Retinal pigment epithelial cell (primary cell): ENCODE results near the gene SYCP2L.

ENCODE experiments used
- DNase-seq: peaks from one replicate; pipeline ENCODE4 v3.0.0-alpha.2; 2010; ENCODE audit warnings: low read depth
- H3K4me3 ChIP-seq: 2 replicates; pipeline ENCODE4 v1.5.1; 2011; ENCODE audit warnings: mild to moderate bottlenecking, low read length, control low read depth, moderate library complexity
- TF ChIP-seq, protein P1 (sequence below): conservative IDR thresholded peaks from 2 replicates; pipeline ENCODE4 v1.5.1; 2011; ENCODE audit warnings: low read depth, low read length, control low read depth, inconsistent platforms

Gene SYCP2L

DNA sequence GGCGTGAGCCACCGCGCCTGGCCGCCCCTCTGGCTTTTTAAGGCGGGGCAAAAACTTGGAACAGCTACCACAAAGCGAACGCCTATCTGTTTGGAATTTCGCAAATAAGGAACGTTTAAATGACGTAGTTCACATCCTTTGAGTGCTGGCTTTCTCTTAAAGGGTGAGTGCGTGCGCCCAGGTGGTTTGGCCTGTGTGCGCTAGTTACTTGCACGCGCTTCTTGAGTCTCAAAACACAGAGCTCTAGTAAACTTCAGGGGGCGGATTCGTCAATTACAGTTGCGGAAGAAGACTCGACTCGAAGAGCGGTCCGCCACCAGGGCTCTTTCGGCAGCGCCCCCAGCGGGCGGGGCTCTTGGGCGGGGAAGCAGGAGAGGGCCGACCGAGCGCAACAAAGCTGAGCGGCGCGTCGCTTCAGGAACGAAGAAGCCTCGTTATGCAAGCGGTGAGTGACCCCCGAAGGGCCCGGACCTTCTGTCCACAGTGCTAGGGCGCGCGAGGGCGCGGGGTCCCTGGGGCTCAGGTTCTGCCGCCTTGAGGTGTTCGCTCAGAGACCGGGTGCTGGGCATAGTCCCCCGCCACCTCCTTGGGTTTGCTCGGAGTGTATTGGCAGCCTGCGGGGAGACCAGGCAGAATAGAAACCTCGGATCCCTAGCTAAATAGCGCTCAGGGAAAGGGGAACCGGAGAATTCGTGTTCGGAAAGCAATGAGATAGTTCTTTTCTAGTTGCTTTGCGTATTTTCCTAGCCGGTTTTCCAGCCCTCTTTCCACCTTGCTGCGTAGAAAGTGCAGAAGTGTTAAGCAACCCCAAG is at the start of gene SYCP2L:
Gene SYCP2L (plus strand): TSS at position 362 of the 812 bp plus-strand sequence. CDS start 75 bp downstream, at position 437.
- TF ChIP-seq, protein P1, sequence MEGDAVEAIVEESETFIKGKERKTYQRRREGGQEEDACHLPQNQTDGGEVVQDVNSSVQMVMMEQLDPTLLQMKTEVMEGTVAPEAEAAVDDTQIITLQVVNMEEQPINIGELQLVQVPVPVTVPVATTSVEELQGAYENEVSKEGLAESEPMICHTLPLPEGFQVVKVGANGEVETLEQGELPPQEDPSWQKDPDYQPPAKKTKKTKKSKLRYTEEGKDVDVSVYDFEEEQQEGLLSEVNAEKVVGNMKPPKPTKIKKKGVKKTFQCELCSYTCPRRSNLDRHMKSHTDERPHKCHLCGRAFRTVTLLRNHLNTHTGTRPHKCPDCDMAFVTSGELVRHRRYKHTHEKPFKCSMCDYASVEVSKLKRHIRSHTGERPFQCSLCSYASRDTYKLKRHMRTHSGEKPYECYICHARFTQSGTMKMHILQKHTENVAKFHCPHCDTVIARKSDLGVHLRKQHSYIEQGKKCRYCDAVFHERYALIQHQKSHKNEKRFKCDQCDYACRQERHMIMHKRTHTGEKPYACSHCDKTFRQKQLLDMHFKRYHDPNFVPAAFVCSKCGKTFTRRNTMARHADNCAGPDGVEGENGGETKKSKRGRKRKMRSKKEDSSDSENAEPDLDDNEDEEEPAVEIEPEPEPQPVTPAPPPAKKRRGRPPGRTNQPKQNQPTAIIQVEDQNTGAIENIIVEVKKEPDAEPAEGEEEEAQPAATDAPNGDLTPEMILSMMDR, result peak; percentile 45
- H3K4me3 ChIP-seq, result peak within 1 kb of the TSS; percentile 60
- peak; percentile 39 for DNase-seq

GRCh38 chr6:10837622-10837994 is 49.2 kb upstream of the SYCP2L start:
- TF ChIP-seq, protein P1, result no peak
- no peak for DNase-seq
- peak overlapping the region; percentile 76 for H3K4me3 ChIP-seq

DNA sequence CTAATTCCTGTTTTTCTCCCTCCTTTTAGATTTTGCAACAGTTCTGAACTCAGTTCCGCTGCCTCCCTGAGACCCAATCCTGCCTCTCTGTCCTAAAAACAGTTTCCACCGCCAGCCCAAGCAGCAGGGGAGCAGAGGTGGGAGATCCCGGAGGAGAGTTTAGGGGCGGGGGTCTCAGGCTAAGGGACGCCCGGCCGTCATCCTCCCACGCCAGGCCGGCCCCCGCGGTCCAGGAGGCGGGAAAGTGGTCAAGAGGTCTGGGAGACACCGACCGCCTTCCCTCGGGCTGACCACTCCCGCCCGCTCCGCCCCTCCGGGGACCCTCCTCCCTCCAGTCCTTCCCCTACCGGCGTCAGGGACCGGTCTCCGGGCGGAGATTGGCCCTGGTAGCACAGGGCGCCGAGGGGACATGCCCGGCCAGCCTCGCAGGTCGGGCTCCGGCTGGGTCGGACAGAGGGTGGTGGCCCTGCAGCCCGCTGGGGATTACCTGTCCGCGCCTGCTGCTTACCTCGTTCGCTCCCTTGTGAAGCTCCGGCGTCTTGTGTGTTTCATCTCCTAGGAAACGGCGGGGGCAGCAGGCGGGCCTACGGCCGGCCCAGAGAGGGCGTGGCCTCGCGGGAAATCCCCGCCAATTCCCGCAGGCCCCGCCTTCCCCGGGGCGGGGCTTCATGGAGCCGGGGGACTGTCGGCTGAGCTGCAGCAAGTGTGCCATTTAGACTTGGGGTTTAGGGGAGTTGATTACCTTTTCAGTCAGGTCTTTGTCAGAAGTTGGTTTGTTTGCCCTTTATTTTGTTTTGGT is 48.7 kb upstream of the SYCP2L start, which contains the start of gene MAK:
Gene MAK (minus strand): TSS at position 545 of the 799 bp plus-strand sequence. CDS start 7,891 bp downstream, outside the sequence.
- peak within 1 kb of the TSS; percentile 76 for H3K4me3 ChIP-seq
- TF ChIP-seq, protein P1, result no peak
- DNase-seq, result peak; percentile 59

DNA sequence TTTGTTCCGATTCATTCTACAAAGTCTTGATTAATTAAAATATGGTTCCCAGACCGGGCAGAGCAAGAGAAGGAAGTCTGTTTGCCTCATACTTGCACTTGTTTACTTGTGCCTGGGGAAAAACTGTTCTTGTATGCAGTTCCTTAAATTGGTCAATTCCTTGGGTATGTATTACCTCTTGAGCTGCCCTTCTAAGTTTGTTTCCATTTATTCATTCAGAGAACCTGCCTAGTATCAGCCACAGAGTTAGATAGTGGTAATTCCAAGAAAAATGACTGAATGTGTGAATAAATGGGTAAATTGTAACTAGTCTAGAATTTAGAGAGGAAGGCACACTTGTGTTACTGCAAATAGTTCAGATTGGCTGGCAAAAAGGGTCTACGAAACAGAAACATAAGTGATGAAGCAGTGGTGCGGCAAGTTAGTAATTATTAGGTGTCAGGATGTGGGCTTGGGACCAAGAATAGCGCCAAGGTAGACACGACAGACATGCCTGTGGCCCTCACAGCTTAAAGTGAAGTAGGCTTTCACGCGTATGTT is 48.0 kb upstream of the SYCP2L start:
- TF ChIP-seq, protein P1, result no peak
- H3K4me3 ChIP-seq, result peak overlapping the region; percentile 76
- no peak for DNase-seq

DNA sequence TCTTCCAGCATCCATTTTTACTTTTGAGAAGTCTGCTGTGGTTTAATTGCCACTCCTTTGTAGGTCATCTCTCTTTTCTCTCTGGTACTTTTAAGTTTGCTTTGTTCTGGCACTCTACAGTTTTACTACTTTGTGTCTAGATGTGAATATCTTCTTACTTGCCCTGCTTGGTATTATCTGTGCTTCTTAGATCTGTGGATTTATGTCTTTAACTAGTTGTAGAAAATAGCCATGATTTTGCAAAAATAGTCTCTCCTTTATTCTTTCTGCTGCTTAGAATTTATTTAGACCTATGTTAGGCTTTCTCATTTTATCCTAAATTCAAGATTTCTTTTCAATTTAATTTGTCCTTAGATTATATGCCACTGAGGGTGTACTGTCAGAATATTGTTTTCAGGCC is 43.3 kb upstream of the SYCP2L start:
- no peak for DNase-seq
- TF ChIP-seq, protein P1, result no peak
- no peak overlapping the region for H3K4me3 ChIP-seq

DNA sequence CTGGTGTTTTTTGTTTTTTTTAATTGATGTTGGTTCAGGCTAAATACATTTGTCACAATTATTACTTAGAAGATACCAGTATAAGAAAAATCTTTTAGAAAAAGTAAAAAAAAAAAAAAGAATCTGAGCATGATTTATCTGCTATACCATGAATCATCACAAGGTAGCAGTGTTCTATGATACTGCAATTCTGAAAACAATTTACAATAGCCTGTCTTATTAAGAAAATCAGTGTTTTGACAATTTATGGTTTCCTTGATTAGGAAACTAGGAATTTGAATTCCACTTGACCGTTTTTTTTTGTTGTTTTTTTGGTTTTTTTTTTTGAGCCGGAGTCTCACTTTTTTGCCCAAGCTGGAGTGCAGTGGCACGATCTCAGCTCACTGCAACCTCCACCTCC is 39.2 kb upstream of the SYCP2L start:
- TF ChIP-seq, protein P1, result peak; percentile 24
- no peak for DNase-seq
- H3K4me3 ChIP-seq, result no peak overlapping the region
